Progenitor cell of endocrine pancreas (in vitro differentiated cells): ENCODE measurements around the gene SPATA17. TPM values are rescaled to one million over a fixed set of nuclear protein-coding genes. Genes with fewer than 3 reads are reported as not detected.

ENCODE experiments used
- DNase-seq: peaks from one replicate; pipeline ENCODE4 v3.0.0; 2021; ENCODE audit warnings: low spot score; ENCODE audit not compliant: unreplicated experiment
- H3K27ac Mint-ChIP-seq: 2 replicates; pipeline ENCODE4 v1.8.0; 2021; ENCODE audit warnings: mild to moderate bottlenecking, moderate library complexity, mixed read lengths
- H3K27me3 Mint-ChIP-seq: 2 replicates; pipeline ENCODE4 v1.8.0; 2021; ENCODE audit warnings: mixed read lengths
- H3K36me3 Mint-ChIP-seq: 2 replicates; pipeline ENCODE4 v1.8.0; 2022; ENCODE audit warnings: mixed read lengths; ENCODE audit not compliant: insufficient read depth
- H3K4me1 Mint-ChIP-seq: 2 replicates; pipeline ENCODE4 v1.8.0; 2021; ENCODE audit warnings: low read depth, mixed read lengths
- H3K4me3 Mint-ChIP-seq: 2 replicates; pipeline ENCODE4 v1.8.0; 2021; ENCODE audit warnings: low read depth, mild to moderate bottlenecking, moderate library complexity, mixed read lengths
- H3K9me3 Mint-ChIP-seq: 2 replicates; pipeline ENCODE4 v1.8.0; 2021; ENCODE audit warnings: low read depth, mixed read lengths
- CTCF ChIP-seq: fragments of 200-600 bp; sonication (generic); IDR thresholded peaks from one replicate; pipeline ENCODE4 v1.5.0; 2021; ENCODE audit warnings: antibody characterized with exemption, mild to moderate bottlenecking; ENCODE audit not compliant: unreplicated experiment
- total RNA-seq: library from RNA; stranded (reverse); gene quantifications from 2 replicates; pipeline ENCODE4 v1.2.1, GENCODE V29; 2021

SPATA17 gene
- total RNA-seq, 1 donor from 2014 or later = 5.1 TPM

GRCh38 chr1:217734973-217735372 is 103.8 kb downstream of the SPATA17 start:
- no peak for DNase-seq
- no peaks in the 10 kb centered on the region for H3K36me3 Mint-ChIP-seq
- no peaks in the 10 kb centered on the region for H3K27me3 Mint-ChIP-seq
- H3K4me1 Mint-ChIP-seq = peaks cover 6% of the 10 kb centered on the region
- no peak for TF ChIP-seq CTCF
- H3K27ac Mint-ChIP-seq = no peak overlapping the region
- no peaks in the 10 kb centered on the region for H3K9me3 Mint-ChIP-seq
- no peak overlapping the region for H3K4me3 Mint-ChIP-seq

GRCh38 chr1:217747156-217747769 is 116.1 kb downstream of the SPATA17 start:
- TF ChIP-seq CTCF = peak; percentile 96
- H3K4me1 Mint-ChIP-seq = peaks cover 6% of the 10 kb centered on the region
- no peak overlapping the region for H3K27ac Mint-ChIP-seq
- no peak for DNase-seq
- no peaks in the 10 kb centered on the region for H3K27me3 Mint-ChIP-seq
- H3K9me3 Mint-ChIP-seq = peaks cover 3% of the 10 kb centered on the region
- H3K4me3 Mint-ChIP-seq = no peak overlapping the region
- H3K36me3 Mint-ChIP-seq = peaks cover 1% of the 10 kb centered on the region

- no peak for TF ChIP-seq CTCF
Measured at GRCh38 chr1:217769768-217770167, 138.6 kb downstream of the SPATA17 start.

GRCh38 chr1:217770918-217771317 is 139.8 kb downstream of the SPATA17 start:
- H3K9me3 Mint-ChIP-seq = peaks cover 5% of the 10 kb centered on the region
- H3K27me3 Mint-ChIP-seq = no peaks in the 10 kb centered on the region
- no peak for TF ChIP-seq CTCF
- no peak for DNase-seq
- no peak overlapping the region for H3K27ac Mint-ChIP-seq
- no peak overlapping the region for H3K4me3 Mint-ChIP-seq
- peaks cover 1% of the 10 kb centered on the region for H3K36me3 Mint-ChIP-seq
- H3K4me1 Mint-ChIP-seq = no peaks in the 10 kb centered on the region

More at GRCh38 chr1:217769768-217770167, 138.6 kb downstream of the SPATA17 start:
- no peak for DNase-seq
- H3K27me3 Mint-ChIP-seq = no peaks in the 10 kb centered on the region
- H3K4me3 Mint-ChIP-seq = no peak overlapping the region
- H3K36me3 Mint-ChIP-seq = peaks cover 1% of the 10 kb centered on the region
- peaks cover 5% of the 10 kb centered on the region for H3K9me3 Mint-ChIP-seq
- peaks cover 2% of the 10 kb centered on the region for H3K4me1 Mint-ChIP-seq
- no peak overlapping the region for H3K27ac Mint-ChIP-seq

DNA sequence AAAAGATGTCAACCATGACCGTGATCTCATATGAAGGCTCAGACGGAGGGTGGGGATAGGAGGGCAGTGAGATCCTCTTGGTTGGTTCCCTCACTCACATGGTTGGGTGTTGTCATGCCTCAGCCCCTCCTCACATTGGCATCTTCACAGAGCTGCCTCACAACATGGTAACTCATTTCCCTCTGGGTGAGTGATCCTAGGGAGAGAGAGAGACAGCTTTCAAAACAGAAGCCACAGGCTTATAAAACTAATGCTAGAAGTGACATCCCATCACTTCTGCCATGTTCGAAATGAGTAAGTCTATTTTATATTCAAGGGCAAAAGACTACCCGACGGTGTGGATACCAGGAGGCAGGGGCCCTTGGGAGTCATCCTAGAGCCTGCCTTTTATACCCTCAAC is 145.5 kb downstream of the SPATA17 start:
- Mint-ChIP-seq H3K4me1 (no peaks in the 10 kb centered on the region), H3K4me3 (no peak overlapping the region), H3K9me3 (no peaks in the 10 kb centered on the region), H3K27ac (no peak overlapping the region), H3K27me3 (no peaks in the 10 kb centered on the region), H3K36me3 (no peaks in the 10 kb centered on the region)
- no peak for TF ChIP-seq CTCF
- no peak for DNase-seq
